GM19238 (cell line): ENCODE results near the gene RAB40C.
"Not testable (repeated sequence)": the region's sequence is repeated elsewhere in the genome, so short reads cannot be mapped to it uniquely, and the experiment has no call there.

Experiments used
- DNase-seq: peaks from one replicate; pipeline ENCODE4 v3.0.0; 2011; ENCODE audit warnings: low spot score; ENCODE audit not compliant: insufficient read length

Gene RAB40C

DNA sequence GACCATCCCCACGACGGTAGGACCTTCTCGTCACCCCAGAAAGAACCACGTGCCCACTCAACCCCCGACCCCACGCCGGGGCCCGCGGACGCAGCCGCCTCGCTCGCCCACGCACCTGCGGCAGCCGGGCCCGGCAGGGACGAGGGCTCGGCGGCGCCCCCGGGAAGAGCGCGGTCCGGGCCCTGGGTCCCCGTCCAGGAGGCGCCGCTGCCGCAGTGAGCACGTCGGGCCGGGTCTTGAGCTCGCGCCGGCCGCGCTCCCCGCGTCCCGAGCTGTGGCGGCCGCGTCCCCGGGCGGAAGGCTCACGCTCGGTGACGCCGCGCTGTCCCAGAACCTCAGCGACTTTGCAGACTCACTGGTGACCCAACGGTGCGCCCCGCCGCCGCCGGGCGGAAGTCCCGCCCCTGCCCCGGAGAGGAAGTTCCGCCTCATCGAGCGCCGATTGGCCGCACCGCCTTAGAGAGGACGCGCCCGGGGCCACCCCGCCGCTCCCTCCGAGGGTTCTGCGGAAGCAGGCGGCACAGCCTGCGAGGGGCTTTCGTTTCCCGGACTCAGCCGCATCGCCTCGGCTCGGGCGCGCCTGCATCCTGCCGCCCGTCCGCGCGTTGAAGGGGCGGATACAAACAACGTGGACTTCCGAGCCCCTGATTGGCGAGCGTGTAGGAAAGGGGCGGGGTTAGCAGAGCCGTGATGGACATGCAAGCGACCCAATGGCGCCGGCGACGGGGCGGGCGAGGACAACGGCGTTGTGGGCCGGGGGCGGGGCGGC, 793 bp upstream of the RAB40C start:
- DNase-seq, result peak; percentile 93

DNA sequence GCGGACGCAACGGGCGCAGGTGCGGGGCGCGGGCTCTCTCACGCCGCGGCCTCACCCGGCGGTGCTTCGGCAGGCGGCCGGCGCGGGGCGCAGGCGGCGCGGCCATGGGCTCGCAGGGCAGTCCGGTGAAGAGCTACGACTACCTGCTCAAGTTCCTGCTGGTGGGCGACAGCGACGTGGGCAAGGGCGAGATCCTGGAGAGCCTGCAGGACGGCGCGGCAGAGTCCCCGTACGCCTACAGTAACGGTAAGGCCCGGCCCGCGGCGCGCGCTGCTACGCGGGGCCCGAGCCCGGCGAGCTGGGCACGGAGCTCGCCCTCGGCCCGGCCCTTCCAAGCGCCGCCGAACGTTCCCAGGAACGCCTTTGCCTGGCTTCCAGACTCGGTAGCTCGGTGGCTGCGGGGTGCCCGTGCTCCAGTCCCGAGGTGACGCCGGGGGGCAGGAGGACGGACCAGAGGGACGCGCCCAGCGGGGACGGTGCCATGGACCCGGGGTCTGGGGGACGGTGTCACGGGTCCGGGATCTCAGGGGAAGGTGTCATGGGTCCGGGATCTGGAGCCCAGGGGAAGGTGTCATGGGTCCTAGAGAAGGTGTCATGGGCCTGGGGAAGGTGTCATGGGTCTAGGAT, 435 bp downstream of the RAB40C start:
- no peak for DNase-seq

DNA sequence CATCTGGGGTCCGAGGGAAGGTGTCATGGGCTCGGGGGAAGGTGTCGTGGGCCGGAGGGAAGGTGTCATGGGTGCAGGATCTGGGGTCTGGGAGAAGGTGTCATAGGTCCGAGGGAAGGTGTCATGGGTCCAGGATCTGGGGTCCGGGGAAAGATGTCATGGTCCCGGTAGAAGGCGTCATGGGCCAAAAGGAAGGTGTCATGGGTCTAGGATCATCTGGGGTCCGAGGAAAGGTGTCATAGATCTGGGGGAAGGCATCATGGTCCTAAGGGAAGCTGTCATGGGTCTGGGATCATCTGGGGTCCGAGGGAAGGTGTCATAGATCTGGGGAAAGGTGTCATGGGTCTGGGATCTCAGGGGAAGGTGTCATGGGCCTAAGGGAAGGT, 942 bp downstream of the RAB40C start:
- DNase-seq, result no peak

DNA sequence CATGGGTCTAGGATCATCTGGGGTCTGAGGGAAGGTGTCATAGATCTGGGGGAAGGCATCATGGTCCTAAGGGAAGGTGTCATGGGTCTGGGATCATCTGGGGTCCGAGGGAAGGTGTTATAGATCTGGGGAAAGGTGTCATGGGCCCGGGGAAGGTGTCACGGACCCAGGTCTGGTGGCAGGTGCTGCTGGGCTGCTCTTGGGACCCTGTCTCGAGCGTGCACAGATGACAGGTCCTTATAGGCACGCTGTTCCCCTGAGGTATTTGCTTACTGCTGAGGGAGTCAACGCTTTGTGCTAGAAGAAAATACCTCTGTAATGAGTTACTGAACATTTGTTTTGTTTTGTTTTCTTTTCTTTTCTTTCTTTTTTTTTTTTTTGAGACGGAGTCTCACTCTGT, 1.4 kb downstream of the RAB40C start:
- DNase-seq, result no peak

DNA sequence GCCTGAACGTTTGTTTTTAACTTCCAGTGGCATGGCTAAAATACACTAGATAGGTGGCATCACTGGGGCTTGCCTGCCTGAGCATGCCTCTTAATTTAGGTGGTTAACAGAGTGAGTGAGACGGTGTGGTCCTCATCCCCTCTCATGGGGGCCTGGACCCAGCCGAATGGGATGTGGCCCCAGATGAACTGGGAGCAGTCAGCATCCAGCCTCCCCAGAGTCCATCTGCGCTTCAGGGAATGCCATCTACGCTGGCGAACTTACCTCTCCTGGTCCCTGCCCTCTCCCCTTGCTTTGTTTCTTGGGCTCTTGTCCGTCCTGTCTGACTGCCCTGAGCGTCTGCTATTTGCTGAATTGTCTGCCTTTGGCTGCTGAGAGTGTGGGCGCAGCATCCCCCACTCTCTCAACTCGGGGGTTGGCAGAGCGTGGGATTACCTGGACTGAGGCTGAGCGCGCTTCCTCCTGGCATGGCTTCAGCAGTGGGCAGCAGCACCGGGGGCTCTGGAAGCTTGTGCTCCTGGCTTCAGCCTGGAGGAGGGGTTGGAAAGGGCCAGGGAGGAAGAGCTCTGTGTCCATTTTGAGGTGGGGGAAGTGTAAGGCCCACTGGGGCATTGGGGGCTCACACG, 2.1 kb downstream of the RAB40C start:
- no peak for DNase-seq

DNA sequence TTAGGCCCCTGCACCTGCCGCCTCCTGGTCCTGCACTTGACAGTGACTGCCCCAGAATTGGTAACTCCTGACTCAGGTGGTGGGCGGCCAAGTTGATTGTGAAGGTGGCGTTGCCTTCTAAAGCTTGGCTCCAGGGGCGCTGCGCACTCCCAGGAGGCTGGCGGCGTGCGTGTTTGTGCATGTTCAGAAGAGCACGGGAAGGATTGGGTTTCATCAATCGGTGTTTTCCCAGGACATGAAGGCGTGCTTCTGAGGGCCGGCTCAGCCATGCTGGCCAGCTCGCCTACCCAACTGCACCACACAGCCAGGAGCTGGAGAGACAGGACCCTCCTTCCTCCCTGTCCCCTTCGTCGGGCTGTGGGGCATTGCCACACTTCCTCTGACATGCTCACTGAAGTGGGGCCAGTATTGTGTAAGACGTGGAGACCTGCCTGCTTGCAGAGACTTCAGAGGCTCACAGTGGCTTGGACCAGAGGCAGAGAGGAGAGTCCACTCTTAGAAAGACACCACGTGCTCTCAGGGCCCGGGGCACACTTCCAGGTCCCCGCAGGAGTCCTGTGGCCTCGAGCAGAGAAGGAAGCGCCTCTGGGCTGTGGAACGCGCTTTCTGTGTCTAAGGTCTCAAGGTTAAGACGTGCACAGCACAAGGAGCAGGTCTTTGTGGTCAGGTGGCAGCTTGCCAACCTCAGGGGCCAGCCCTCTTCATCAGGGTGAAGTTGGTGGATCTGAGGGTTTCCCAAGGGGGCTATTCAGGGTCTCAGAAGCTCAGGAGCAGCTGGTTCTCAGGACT, 2.8 kb downstream of the RAB40C start:
- DNase-seq, result no peak

DNA sequence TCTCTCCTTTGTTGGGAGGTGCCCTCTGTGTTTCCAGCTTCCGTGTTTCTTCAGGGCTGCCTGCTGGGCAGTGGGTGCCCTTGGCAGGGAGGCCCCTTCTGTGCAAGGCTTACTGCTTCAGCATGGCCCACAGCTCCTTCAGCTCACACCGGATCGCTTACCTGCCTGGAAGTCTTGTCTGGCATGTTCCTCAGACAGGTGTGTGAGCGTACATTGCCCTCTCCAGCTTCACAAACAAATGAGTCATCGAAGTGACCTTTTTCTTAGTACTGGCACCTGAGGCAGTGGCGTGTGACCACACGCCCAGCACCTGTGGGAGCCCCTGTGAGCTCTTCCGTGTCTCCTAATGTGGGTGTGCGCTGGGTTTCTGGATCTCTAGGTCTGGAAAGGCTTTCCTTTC, 3.5 kb downstream of the RAB40C start:
- DNase-seq, result no peak

DNA sequence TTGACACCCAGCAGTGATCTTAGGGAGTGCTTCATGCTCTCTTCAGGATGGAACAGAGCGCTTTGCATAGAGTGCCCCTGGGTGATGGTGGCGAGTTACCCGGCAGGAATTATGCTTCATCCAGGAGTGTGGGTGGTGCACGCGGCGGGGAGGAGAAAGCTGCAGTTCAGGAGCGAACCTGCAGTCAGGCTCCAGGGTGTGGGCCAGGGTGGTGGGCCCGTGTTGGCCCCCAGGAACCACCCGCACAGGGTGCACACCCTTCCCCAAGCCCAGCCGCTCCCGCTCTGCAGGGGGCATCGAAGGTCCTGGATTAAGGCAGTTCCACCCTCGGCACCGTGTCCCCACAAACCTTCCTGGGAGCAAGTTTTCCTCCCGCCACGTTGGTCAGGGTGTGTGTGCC, 3.9 kb downstream of the RAB40C start:
- no peak for DNase-seq

DNA sequence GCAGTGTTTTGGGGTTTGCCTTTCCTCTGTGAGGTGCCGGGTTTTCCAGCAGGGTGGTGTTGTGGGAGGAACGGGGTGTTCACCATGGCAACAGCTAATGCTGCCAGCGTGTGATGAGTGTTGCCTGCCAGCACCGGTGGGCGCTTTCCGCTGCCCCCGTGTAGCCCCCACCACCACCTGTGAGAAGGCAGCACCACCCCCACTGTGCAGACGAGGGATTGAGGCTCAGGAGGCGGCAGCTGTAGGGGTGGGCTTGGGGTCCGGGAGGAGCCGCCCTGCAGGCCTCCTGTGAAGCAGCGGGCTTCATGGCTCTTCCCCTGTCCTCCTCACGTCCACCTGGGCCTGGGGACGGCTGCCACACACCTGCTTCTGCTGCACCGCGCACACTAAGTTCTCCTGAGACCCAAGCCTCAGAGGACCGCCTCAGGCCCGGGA, 5.2 kb downstream of the RAB40C start:
- DNase-seq, result no peak

DNA sequence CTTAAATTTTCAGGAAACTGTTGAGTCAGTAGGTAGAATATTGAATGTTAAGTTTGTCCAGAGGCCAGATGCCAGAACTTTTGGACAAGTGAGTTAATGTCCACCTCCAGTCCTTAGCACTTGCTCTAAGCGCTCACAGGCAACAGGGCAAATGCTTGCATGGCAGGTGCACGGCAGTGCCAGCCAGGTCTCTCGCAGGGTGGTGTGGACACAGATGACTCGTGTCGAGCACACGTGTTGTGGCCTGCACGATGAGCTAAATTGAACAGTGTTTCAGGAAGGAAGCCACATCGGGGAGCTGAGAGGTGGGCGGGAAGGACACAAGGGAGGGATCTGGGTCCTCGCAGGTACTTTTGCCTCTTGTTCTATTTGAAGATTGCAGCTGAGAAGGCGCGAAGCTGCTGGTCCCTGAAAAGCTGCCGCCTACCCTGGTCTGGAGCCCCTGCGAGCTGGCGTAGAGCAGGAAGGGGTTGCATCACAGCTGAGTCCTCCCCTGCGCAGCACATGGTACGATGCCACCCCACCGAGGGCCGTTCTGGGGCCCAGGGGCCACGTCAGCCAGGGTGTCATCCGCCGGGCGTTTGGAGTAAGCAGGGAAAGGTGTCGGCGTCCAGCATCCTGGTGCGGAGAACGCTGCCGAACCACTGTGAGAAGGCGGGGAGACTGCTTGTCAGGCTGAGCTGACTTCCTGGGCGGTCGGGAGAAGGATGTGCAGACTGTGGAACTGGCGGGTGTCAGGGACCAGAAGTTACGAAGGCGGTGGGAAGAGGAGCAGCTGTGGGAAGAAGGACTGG, 6.3 kb downstream of the RAB40C start:
- DNase-seq, result no peak

DNA sequence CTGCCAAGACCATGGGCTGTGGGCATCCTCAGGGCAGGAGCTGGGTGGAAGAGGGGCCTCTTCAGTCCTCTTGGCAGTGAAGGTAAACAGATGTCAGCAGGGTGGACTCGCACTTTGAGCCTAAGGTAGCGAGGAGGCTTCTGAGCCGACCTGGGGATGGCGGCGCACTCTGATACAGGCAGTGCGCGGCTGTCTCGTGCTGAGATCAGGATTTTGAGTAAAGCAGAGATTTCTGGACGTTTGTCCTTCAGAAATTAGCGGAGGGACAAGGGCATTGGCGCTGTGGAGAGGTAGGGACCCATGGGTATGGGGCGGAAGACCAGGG, 6.8 kb downstream of the RAB40C start:
- DNase-seq, result no peak

DNA sequence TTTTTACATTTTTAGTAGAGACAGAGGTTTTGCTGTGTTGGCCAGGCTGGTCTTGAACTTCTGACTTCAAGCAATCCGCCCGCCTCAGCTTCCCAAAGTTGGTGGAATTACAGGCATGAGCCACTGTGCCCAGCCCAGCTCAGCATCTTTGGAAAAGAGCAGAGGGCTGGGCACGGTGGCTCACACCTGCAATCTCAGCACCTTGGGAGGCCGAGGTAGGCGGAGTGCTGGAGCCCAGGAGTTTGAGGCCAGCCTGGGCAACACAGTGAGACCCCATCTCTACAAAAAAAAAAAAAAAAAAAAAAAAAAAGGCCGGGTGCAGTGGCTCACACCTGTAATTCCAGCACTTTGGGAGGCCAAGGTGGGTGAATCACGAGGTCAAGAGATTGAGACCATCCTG, 7.8 kb downstream of the RAB40C start:
- not testable (repeated sequence) for DNase-seq

DNA sequence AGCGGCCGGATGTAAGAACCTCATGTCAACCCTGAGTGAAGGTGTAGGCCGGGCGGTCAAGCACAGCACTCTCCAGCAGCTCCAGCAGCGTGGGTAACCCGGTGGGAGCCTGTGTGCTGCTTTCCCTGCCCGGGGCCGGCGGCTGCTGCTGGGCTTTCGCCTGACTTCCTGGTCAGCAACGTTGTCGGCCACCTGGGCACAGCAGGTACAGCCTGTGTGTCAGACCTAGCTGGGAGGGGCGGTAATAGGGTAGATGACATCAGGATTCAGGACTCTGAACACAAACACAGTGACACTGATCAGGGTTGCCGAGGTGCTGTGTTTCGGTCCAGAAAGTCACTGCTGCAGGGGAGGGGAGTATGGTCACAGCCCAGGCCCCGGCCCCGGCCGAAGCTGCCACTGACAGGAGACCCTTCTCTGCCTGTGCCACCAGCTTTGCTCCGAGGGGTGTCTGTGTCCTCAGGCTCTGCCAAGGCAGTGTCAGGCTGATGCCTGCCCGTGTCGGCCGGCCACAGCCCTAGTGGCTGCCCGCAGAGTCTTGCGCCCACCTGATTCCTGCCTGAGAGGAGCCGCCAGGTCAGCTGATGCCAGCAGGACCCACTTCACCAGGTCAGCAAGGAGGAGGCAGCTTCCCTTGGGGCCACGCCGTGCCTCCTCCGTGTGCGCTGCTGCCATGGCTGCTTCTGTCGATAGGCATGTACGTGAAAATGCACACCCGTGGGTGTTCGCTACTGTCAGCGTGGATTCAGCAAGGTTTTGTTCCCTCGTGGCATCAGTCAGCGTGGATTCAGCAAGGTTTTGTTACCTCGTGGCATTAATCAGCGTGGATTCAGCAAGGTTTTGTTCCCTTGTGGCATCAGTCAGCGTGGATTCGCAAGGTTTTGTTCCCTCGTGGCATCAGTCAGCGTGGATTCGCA, 9.2 kb downstream of the RAB40C start:
- DNase-seq, result no peak

DNA sequence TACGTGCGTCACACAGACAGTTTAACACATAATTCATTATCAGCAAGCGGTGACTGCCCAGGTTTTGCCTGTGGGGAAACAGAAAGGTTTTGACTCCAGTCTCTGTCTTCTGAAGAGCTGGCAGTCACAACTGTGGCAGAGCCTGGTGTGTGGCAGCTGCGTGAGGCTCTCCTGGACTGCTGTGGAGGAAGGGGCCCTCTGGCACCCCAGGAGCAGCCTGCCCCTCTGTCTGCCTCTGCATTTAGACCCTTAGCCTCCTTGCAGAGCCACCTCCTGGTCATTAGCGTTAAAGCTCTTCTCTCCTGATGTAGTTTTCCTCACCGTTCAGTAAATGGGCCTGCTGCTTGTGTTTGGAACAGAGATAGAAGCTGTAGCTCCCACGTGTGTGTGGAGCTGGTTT, 10.9 kb downstream of the RAB40C start:
- DNase-seq, result no peak

DNA sequence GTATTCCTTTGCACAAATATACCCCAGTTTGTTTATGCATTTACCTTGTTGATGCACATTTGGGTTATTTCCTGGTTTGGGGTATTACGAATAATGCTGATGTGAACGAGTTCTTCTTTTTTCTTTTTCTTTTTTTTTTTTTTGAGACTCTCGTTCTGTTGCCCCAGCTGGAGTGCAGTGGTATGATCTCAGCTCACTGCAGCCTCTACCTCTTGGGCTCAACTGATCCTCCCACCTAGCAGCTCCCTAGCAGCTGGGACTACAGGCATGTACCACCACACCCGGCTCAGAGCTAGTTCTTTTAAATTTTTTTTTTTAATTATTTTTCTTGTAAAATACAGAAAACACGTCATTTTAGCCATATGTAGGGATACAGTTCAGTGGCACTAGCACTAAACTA, 14.1 kb downstream of the RAB40C start:
- DNase-seq, result no peak

DNA sequence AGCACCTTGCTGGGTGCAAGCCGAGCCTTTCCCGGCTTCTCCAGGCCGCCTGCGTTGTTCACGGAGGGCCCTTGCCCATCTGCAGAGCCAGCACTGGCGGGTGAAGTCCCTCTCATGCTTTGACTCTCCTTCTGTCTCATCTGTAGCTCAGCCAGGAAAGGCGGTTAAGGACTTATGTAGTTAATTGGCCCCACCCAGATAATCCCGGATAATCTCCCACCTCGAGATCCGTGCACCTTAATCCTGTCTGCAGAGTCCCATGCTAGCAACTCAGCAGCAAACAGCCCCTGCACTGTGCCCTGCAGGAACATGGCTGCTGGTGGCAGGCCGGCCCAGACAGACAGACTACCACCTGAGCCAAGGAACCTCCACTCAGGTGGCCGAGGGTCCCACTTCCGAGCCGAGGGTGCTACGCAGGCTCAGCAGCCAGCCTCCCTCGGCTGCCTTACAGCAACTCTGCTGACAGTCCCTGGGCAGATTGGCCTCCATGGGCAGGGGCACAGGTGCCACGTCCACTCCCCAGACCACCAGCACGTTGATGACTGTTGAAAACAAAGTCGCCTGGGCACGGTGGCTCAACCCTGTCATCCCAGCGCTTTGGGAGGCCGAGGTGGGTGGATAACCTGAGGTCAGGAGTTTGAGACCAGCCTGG, 16.9 kb downstream of the RAB40C start:
- DNase-seq, result no peak

DNA sequence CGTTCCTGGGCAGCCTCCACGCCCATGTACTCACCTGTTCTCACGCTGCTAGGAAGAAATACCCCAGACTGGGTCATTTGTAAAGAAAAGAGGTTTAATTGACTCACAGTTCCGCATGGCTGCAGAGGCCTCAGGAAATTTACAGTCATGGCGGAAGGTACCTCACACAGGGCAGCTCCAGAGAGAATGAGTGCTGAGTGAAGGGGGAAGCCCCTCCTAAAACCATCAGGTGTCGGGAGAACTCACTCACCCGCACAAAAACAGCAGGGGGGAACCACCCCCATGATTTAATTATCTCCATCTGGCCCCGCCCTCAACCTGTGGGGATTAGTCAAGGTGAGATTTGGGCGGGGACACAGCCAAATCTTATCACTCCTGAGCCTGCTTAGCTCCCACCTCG, 18.2 kb downstream of the RAB40C start:
- no peak for DNase-seq

DNA sequence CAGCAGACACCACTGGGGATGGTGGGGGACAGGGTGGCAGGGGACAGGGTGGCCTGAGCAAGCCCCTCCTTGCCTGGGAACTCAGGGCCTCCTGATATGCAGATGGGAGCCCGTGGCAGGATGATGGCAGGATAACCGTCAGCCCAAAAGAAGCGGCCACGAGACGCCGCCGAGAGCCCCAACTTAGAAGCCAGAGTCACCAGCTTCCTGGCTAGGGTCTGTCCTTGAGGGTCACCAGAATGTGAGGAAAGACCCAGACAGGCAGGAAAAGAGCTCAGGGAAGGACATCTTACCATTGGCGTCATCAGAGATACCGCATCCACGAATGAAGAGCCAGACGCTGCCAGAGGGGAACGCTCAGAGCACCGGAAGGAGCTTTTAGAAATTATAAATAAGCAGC, 19.4 kb downstream of the RAB40C start:
- no peak for DNase-seq

DNA sequence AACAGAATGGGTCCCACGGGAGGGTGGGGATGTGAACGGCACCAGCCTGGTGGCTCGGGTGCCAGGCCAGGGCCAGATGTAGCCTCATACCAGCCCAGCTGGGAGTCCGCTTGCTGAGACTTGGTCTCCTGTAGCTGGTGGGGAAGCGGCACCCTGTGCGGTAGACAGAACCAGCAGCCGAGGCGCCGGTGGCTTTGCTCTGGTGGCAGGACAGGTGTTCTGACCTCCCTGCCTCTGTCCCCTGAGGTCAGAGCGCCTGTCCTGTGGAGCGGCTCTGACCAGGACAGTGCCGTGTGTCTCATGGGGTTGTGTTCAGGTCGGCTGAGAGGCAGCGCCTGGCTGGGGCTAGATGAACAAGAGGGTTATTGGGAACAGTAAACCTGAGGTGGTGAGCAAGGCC, 20.1 kb downstream of the RAB40C start:
- no peak for DNase-seq
